Suppressor macrophage treated with lipopolysaccharide for 1 hour (primary cell): Measurements from ENCODE around the gene TOR2A.

Experiments used
- DNase-seq, 3 donors: peaks; one replicate each; pipeline ENCODE4 v3.0.0-alpha.2; 2020 to 2022

Gene TOR2A

DNA sequence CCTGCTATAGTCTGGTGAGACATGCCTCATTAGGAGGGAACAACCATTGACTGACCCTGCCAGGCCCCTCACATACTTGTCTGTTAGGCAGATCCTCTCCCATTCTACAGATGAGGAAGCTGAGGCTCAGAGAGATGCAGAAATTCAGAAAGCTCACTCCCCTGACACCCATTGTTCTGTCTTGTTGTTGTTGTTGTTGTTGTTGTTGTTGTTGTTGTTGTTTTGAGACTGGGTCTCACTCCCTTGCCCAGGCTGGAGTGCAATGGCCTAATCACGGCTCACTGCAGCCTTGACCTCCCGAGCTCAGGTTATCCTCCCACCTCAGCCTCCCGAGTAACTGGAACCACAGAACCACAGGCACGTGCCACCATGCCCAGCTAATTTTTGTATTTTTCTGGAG, 41.4 kb downstream of the TOR2A start:
- DNase-seq, result no peak

DNA sequence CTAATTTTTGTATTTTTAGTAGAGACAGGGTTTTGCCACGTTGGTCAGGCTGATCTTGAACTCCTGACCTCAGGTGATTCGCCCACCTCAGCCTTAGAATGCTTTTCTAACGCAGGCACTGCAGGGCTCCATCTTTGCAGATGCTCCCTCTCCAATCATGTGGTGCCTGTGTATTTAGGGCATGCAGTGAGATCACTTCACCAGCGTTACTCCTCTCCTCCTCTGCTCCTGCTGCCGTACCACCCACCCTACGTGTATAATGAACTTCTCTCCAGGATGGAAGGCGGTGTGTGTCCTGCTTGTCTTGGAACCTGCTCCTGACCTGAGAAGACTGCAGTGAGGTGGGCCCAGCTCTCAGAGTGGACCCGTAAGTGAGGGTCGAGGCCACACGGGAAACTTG, 42.0 kb downstream of the TOR2A start:
- no peak for DNase-seq

DNA sequence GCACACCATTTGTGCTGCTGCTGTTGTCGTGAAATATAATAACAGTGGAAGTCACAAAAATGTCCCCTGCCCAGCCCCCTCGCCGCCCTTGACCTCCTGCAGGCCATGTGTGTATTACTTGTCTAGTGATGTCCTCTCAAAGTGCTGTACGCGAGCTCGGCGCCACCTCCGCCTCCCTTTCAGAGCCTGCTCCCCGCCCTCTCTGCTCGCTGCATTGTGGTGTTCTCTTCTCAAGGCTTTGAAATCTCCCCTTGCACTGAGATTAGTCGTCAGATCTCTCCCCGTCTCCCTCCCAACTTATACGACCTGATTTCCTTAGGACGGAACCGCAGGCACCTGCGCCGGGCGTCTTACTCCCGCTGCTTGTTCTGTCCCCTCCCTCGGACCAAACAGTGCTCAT, 43.0 kb downstream of the TOR2A start:
- DNase-seq, result no peak

DNA sequence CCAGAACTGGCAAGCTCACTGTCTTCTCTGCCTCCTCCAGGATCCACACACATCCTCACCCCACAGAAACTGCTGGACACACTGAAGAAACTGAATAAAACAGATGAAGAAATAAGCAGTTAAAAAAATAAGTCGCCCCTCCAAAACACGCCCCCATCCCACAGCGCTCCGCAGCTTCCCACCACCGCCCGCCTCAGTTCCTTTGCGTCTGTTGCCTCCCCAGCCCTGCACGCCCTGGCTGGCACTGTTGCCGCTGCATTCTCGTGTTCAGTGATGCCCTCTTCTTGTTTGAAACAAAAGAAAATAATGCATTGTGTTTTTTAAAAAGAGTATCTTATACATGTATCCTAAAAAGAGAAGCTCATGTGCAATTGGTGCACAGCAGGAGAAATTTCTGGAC, 44.4 kb downstream of the TOR2A start:
- DNase-seq, result no peak

DNA sequence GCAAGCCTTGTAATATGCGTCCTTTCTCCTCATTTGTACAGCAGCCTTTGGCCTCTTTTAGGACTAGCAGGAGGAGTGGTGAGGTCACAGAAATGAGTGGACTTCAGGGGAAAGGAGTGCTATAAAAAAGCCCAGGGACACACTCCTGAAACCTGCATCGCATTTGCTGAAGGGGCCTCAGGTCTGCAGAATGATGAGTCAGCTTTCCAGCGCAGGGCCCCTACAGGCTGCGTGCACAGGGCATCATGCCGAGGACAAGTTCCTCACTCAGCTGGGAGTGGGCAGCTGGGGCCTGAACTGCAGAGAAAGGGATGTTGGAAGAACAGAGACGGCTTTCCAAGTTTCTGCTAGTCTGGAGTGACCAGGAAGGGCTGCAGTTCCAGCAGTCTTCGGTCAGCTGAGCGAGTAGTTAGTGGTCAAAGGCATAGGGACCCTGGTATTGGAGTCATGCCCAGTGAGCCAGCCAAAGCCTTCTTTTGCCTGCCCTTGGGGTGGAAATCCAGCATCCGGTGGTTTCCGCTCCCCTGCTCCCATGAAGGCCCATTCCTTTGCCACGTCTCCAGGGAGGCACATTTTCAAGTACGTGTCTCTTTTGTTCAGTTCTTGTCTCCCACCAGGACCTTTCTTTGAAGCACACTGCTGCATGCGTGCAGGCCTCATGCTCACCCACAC, 45.6 kb downstream of the TOR2A start:
- no peak for DNase-seq

DNA sequence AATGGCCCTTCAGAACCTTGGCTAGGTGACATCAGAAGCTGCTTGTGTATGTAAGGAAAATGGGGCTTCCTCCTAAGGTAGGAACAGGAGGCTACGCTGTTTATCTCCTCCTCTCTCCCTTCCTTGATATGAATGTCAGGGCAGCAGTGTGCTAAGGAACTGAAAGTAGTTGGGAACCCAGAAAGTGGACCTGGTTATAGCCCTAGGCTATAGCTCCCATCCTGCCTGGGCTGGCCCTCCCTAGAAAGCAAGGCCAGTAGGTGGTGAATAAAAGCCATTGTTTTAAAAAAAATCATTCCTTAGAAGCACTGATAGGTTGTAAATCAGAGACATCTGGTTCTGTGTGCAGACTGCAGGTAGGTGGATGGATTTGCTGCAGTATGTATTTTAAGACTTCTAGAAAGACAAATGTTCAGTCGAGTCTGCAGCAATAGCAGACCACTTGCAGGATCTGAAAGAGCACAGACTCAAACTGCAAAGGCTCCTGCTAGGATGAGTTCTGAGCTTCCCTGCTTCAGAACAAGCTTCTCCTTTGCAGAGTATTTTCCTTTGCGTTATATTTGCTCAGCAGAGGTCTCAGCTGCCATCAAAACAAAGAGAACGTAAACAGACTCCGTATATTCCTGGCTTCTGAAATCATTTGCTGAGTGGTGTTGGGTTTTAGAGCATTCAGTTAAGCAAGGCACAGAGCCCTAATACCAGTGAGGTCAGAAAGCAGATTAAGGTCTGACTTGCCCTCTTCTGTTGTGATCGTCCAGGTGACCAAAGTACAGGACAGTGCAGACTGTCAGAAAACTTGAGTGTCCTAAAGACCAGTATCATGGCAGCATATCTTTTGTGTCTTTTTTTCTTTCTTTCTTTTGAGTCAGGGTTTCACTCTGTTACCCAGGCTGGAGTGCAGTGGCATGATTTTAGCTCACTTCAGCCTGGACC, 48.4 kb downstream of the TOR2A start:
- DNase-seq, result no peak

DNA sequence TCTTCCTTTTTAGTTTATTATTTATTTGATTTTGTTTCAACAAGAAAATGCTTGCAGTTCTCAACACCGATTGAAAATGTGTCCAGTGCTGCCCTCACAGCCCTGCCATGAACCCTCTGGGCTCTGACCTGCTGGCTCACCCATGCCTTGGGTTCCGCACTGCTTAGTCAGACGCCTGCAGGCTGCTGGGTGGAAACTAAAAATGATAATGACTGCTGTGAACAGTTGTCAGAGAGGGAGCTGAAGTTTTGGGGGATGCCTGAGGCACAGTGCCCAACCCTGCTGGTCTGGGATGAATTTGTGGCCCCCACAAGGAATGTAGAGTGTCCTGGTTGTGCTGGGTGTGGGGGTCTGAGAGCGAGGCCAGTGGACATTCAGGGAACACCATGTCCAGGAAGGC, 50.5 kb downstream of the TOR2A start:
- no peak for DNase-seq

DNA sequence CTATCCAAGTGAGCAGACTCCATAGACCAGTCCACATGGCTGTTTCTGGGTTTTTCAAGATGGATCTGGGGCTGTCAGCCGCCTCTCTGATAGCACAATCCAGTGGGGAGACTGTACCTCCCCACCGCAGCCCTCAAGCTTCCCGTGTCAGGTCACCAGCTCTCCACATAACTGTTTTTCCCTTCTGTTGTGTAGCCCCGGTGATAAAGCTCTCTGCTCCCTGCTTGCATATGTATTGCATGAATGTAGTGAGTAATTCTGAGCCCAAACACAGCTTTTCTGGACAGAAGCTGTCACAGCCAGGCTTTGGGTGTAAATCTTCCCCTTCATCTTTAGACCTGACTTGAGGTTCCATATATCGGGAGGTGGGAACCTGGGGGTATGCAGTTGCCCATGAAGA, 51.4 kb downstream of the TOR2A start:
- DNase-seq, result no peak

DNA sequence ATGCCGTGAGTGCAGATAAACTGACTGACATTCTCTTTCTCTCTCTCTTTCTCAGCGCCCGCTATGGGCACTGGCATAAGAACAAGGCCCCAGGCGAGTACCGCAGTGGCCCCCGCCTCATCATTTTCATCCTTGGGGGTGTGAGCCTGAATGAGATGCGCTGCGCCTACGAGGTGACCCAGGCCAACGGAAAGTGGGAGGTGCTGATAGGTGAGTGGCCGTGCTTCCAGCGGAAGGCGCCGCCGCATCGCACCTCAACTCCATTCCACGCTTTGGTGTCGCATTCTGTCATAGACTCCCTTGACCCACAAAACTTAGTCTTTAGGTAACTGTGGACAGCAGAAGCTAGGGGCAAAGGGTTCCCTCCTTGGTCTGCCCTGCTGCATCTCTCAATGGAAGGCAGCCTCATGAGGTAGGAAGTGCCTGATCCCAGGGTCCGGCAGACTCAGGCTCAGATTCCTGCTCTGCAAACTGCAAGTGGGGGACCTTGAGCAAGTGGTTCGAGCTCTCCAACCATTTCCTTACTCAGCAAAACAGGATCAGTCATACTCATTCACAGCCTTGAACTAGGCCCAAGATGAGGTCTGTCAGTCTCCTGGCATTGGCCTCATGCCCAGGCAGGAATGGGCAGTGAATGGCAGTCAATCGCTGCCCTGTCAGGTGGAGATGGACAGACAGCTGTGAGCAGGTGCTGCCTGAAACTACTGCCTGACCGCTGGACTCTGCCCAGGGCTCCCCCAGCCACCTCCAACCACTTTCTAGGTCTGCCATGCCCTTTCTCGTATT, 52.5 kb downstream of the TOR2A start:
- no peak for DNase-seq
